ENCODE results near the gene FOCAD.

FOCAD gene

DNA sequence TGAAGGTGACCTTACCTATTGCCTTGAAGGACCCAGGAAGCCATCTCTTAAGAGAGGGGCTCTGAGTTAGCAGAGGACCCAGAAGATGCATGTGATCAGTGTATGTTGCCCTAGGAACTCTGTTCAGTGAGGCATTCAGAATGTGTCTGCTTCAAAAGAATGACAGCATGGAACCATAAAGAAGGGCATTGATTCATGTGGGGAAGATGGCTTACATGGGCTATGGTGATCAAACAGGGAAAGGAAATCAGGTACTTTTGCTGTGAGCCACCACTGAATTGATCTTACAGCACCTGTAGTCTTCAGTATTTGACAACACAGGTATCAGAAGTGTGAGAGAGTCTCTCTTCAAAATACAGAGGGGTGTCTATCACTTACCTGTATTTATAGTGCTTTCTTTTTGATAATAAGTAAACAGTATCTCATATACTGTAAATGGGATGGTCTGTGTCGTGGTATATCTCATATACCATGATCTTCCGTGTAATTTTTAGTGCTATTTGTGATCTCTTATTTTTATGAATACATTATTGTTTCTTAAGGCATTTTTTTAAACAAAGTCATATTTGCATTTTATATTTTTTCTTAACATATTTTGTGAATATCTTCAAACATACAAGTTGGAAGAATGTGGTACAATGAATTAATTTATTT, 57.0 kb downstream of the FOCAD start:
- DNase-seq, result no peak

DNA sequence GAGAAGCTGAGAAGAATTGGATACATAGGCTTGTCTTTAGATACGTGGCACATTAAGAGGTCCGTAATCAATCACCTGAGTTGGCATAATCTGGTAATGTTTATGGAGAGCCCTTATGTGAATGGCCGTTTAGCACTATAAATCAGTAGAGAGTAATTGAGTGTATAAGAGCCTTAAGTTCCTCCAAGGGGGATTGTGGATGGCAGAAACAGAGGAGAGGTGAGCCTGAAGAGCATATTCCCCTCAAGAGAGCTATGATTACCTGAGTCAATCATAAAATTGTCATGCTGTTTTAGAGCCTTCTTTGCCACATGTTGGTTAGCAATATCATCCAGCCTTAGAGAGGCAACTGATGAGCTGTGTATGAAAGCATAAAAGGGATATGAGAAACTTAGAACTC, 58.8 kb downstream of the FOCAD start:
- no peak for DNase-seq

DNA sequence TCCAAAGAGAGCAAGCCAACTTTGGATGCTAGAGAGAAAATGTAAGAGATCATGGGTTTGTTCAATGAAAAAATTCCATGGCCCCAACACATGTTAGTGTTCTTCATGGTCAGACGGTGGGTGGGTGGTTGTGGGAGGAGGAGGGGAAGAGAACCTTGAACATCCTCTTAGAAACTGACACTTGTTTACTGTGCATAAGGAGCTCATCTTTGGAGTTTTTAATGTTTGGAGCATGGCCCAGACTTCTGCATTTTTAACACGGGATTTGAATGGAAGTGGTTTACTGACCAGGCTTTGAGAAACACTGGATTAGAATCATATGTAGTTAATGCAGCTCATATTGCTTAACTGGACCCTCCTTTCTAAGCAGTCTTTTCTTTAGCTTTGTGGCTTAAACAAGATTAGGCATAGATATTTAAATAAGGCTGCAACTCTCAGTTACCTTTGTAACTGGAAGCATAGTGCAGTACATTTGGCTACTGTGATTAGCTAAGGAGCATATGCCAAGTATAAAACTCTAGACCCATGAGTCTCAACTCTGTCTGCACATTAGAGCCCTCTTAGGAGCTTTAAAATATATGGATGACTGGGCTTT, 60.1 kb downstream of the FOCAD start:
- DNase-seq, result peak; percentile 70

DNA sequence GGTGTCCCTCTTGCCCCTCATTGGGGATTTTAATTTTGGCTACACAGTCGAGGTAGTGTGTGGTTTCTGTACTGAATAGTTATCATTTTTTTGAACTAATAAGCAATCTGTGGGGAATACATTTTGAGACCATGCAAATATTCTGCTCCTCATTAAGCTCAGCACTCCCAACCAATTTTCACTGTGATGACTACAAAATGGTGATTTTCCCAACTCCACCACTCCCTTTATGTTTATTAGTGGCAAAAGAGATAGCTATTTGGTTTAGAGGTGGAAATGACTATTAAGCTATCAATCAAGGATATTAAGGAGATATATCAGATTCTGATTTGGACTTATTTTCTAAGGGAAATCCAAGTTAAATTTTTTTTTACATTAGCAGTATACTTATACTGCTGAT, 62.9 kb downstream of the FOCAD start:
- DNase-seq, result no peak

DNA sequence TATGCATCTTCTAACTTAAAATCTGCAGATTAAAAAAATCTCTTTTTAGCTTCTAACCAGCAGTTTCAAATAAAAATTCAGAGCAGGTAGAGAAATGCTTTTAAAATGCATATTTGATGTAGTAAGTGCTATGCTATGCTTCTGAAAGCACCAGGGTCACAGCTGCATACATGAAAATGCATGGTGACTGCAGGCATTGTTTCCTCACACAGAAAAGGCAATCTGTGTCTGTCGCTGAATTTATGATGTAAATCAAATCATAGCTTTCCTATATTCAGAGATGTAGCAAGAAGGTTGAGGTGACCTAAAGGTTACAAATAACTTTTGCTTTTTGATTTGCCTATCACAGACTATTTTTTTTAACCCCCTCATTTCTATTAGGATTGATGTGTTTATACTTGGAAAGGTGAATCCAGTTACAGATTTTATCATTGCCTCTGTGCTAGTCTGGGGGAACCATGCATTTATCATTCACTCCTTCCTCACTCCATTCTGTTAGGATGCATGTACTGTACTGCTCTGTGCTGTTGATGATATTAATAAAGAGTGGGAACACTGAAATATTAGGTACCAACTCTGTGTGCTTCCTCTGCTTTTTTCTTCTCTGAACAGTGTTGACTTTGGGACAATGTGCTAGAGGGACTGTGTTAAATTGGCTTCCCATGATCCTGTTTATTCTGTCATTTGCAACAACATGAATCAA, 65.6 kb downstream of the FOCAD start:
- no peak for DNase-seq

DNA sequence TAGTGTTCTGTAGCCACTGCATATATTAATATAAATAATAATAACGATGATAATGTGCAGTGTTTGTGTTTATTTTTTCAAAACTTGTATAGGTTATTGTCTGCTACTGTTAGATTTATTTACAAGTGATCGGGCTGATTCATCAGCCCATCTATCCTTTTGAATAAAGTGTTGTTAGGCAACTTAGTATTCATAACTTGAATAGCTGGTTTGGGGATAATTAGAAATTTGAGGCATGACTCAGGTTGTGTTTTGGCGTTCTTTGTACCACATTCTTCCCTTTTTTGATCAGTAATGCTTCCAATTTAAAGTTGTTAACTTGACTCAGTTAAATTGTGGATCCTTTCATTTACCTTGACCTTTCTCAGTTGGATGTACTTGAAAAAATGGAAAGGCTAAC, 69.7 kb downstream of the FOCAD start:
- no peak for DNase-seq

DNA sequence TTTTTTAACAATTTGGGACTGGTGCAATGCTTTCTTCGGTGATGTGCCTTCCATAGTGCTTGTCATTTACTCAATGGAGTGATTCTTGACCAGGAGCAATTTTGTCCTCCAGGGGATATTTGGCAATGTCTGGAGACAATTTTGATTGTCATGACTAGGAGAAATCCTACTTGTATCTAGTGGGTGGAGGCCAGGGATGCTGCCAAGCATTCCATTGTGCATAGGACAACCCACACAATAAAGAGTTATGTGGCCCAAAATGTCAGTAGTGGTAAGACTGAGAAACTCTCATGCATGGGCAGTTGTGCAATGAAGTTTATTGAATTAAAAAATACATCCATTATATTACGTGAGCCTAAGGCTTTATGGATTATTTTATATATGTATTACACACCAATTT, 70.5 kb downstream of the FOCAD start:
- no peak for DNase-seq

DNA sequence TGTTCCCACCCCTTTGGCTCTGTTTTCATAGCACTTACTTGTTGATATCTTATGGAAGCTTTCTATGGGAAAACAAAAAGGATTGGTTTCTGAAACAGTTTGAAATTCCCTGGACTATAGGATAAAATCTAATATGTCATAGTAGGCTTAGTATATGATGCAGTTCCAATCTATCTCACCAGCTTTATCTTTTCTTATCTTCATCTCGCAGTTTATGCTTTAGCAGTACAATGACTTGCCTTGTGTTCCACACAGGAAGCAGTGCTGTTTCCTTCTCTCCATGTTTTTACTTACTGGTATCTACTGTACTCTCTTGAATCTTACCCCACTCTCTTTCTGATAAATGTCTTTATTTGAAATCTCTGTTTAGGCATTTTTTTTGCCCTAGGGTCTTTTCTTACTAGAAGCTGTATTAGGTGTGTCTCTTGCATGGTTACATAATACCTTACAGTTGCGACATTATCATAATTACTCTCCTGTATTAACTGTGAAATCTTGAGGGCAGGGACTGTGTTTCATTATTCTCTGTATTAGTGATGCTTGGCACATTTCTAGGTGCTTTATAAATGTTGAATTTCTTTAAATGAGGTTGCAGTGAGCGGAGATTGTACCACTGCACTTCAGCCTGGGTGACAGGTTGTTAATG, 76.3 kb downstream of the FOCAD start:
- DNase-seq, result no peak

DNA sequence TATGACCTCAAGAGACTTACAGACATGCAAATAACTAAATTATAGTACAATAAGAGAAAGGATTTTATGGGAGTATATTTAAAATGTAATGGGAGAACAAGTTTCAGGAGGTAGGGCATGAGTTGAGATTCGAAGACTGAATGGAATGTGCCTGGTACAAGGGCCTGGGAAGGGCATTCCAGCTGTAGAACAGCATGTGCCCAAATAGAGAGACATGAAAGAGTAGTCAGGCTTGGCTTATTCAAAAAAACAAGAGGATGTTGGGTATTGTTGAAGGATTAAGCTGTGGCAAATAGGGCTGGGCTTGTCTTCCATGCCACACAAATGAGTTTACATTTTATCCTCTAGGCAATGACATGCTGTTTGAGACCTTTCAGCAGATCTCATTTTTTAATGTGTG, 86.9 kb downstream of the FOCAD start:
- DNase-seq, result no peak

DNA sequence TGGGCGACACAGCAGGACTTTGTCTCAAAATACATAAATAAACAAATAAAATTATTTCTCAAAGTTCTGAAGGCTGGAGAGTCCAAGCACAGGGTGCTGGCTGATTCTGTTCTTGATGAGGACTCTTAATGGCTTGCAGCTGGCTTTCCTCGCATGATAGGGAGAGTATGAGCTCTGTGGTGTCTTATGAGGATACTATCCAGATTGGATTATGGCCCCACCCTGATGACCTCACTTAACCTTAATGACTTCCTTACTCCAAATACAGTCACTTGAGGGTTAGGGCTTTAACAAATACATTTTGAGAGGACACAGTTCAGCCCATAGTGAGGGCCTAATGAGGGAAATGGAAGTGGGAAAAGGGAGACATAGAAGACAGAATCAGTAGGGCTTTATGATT, 87.7 kb downstream of the FOCAD start:
- DNase-seq, result no peak

DNA sequence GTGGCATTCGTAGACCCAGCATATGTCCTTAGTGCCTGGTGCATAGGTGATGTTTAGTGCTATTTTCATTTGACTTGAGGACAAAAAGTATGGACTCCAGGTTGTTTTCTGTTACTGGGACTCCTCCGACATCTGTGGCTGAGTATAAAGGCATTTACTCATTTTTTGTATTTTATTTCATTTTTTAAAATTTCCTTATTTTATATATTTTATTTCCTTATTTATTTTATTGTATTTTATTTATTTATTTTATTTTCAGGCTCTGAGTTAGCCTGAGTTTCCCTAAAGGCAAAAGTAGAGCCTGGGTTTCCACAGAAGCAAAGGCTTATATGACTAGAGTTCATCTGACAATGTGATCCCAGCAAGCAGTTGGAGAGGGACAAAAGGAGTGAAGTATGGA, 91.6 kb downstream of the FOCAD start:
- DNase-seq, result no peak

DNA sequence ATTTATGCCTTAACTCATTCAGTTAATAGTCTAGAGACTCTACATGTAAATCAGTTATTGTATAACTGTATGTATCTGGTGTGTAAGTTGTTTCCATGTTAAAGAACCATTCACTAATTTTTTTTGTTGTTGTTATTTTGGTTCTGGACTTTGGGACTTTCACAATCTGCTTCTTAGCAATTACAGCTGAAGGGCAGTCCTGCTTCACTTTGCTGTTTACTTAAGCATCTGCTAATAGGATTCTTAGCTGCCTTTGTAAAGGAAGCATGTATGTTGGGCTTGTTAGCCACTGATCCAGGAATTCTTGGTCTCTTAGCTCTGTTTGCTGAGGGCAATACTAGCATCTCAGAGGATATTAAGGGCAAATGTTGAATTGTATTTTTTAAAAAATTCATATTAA, 97.0 kb downstream of the FOCAD start:
- no peak for DNase-seq

DNA sequence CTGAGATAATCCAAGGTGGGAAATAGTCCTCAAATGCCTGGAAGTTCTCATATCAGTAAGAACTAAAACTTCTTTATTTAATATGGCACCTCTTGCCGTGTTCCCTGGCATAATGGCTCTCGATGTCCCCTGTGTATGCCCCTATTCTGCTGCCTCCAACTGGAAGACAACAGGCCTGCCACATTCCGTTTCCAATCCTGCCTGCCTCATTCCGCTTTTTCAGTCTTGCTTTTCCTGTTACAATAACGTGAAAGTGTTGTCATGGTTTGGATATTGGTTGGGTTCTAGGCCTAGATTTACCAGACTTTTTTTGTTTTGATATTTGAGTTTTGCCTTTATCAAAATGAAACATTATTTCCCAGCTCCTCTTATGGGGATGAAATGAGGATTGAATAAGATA, 98.2 kb downstream of the FOCAD start:
- DNase-seq, result no peak

DNA sequence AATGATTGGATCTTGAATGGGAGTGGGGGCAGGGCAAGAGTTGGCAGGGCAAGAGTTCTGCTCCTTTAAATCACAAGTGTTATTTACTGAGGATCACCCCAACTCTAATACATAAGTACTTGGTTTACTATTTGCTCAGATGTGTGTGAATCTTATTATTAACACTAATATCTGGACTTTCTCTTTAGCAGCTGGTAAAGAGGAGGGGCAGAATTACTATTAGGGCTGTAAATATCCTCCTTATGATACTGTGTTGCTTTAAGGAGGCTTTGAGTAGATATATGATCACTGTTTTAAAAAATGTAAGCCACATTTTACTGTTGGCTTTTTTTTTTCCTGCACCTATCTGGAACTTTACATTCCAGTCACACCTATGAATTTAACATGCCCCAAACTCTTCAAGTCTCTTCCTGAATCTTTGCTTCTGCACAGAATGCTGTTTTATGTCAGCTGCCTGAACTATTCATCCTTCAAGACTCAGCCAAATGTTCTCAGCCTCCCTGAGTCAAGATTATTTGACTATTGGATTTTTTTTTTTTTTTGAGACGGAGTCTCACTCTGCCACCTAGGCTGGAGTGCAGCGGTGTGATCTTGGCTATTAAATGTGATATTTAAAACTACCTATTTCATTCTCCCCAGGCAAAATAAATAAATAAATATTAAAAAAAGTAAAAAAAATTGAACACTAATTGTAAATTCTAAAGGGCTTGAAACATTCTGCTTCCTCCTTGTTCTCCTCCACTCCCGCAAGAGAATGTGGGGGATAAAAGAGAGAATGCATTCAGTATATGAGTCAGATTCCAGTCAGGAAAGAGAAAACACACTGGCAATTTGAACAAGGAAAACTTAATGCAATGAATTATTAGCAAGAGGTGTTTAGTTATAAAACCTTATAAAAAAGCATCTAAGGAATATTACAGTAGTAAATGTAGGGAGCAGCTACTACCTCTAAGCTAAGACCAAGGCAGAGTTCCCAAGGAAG, 99.3 kb downstream of the FOCAD start:
- DNase-seq, result no peak

DNA sequence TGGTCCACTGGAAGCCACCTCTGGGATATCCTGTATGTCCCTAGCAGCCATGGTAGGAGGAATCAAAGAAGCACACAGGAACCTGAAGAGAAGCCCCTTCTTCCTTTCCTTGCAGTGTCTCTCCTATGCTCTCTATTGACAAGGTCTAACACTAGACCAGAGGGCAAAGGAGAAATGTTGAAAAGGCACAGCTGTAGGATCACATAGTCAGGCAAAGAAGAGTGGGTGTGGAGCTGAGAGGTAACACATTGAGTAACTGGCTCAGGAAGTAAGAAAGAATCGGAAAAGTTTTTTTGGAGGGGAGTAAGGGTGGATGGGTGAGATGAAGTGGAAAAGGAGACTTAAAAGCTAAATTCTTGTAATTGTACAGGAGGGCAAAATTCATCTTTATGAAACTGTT, 100.1 kb downstream of the FOCAD start:
- DNase-seq, result no peak

DNA sequence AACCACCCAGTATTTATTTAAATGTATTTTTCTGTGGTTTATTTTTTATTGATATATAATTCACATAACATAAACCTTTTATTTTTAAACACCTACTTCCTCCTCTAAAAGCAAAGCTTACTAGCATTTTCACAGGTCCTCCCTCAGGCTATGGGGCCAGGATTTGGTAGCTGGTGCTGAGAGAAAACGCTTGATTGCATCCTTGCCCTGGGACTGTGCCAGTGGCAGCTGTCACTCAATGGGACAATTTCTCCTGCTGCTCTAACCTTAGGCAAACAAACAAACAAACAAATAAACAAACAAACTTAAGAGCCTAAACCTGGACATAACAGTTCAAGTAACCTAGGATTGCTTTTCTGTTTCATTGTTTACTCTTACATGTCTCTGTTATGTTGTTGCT, 102.7 kb downstream of the FOCAD start:
- peak; percentile 51 for DNase-seq

DNA sequence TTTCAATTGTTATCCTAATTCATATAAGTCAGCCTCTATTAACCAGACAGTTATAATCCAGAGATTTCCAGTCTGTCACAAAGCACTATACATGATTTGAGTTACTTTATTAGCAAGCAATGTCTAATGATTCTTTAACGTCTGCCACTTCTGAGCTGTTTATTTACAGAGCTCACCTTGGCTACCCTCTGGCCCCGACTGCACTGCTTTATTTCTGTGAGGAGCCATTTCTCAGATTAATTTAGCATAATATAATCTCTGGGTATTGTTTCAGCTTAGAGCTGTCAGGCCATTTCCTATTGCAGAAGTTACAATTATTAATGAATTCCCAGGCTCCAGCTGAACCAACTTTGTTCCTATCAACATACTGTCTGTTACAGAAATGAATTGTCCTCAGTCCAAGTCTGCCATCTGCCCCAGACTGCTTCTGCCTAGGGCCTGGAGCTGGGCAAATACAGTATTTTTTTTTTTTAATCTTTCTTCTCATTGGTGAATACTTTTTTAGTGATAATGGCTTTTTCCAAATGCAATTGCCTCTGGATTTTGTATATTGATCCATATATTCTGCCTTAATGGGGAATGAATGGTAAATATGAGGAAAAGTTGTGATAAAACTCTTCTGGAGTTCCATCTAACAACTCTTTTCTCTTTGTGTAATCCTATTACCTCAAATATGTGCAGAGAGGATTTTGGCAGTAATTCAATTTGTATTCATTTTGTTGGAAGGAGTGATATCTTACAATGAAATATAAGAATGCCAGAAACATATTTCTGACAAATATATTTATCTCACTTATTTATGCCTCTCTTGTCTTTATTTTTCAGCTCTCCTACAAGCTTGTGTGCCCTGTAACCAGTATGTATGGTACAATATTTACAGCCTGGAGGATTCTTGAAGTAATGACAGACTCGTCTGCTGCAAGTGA, 104.7 kb downstream of the FOCAD start:
- DNase-seq, result peak; percentile 95

DNA sequence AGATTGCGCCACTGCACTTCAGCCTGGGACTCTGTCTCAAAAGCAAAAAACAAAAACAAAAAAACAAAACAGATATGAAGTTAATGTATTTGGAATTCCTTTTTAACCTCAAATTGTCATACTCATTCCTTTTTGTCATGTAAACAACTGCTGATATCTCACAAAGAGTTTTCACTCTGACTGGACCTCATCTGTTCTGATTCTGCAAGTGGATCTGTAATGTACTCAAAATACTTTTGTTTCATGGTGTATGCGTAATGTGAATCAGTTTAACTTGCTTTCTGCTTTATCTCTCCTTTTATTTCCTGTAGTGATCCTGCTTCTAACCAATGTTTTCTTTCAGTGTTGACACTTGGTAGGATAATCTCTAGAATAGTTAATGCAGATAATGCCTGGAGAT, 106.7 kb downstream of the FOCAD start:
- DNase-seq, result no peak

DNA sequence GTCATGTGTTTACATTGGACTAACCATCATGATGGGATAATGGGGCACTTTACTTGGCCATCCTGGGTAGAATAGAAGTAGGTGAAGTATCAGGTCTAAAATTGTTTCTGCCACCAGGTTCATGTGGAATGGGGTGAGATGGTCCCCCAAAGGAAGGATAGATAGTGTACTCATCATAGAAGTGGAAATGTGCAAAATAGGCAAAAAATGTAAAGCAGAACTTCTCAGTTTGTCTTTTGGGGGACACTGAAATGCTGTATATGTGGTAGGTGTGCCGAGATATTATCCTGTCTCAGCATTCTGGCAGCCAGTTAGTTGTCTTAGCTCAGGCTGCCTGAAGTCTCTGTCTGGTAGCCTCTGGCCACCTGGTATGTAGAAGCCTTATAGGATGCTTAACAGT, 107.6 kb downstream of the FOCAD start:
- no peak for DNase-seq

DNA sequence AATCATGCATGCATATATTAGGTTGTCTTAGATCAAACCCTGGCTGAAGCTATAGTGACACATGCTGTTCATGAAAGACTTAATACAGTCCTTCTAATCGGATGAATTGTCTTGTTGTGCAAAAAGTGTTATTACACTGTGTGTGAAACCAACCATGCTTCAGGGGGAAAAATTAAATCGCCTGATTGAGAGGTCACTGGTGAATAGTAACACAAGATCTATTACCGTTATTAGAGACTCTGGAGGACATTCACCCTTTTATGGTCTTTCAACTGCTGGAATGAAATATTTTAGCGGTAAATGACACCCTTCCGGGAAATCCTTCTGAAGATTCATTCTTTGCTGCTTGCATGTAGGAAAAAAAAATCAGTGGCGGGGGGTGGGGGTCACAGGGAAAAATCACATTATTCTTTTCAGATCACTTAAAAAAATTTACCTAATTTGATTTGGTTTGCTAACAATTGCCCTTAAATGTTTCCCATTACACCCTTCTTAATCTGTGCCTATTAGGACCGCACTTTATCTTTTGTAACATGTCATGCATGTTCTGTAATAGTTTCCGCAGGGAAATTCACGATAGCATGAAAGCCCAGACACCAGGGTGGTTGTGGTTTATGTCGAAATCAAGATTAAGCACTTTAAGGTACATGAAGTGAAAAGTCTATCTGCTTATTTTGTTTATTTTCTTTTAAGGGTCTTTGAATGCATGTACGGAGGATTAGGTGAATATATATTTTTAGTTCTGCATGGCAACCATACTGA, 120.6 kb downstream of the FOCAD start:
- no peak for DNase-seq

DNA sequence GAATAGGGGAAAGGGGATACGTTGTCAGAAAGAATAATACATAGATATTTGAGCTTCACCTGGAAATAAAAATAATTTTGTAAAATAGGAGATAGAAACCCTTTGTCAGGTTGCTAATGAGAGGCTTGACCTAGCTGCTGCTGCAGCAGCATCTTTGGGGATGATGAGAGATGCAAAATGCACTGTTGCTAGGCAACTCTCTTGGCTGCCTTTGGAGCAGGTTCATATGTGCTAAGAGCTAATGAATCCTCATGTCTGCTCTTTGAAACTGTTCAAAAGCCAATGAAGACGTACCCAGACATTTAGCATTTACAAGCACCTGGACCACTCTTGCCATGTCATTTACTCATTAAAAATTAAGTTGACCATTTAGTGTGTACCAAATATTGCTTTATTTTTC, 121.7 kb downstream of the FOCAD start:
- DNase-seq, result no peak

Data from NCI-H446 treated with DMSO at 0.1 percent for 48 hours (cell line).